ENCODE data around the gene EHF. TPM values are rescaled to one million over a fixed set of nuclear protein-coding genes. Genes with fewer than 3 reads are reported as not detected.

The EHF gene
- total RNA-seq, 1 donor from 2014 or later, result 239 TPM

GRCh38 chr11:34632105-34632791 lies 11.4 kb downstream of the EHF start:
- TF ChIP-seq, protein P1, sequence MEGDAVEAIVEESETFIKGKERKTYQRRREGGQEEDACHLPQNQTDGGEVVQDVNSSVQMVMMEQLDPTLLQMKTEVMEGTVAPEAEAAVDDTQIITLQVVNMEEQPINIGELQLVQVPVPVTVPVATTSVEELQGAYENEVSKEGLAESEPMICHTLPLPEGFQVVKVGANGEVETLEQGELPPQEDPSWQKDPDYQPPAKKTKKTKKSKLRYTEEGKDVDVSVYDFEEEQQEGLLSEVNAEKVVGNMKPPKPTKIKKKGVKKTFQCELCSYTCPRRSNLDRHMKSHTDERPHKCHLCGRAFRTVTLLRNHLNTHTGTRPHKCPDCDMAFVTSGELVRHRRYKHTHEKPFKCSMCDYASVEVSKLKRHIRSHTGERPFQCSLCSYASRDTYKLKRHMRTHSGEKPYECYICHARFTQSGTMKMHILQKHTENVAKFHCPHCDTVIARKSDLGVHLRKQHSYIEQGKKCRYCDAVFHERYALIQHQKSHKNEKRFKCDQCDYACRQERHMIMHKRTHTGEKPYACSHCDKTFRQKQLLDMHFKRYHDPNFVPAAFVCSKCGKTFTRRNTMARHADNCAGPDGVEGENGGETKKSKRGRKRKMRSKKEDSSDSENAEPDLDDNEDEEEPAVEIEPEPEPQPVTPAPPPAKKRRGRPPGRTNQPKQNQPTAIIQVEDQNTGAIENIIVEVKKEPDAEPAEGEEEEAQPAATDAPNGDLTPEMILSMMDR (IDR thresholded peaks at IDR 0.05; ENCODE audit: insufficient read depth, low read length, severe bottlenecking), result no peak
- DNase-seq (ENCODE audit: low read depth) (no peak), FAIRE-seq (no peak)
- peaks cover 8% of the 10 kb centered on the region for H3K36me3 ChIP-seq (ENCODE audit: control insufficient read depth, insufficient read depth, low read length)
- no peaks in the 10 kb centered on the region for H3K27me3 ChIP-seq (ENCODE audit: control insufficient read depth, insufficient read depth, low read length)
- H3K4me3 ChIP-seq (ENCODE audit: low read depth, low read length), result no peak overlapping the region

DNA sequence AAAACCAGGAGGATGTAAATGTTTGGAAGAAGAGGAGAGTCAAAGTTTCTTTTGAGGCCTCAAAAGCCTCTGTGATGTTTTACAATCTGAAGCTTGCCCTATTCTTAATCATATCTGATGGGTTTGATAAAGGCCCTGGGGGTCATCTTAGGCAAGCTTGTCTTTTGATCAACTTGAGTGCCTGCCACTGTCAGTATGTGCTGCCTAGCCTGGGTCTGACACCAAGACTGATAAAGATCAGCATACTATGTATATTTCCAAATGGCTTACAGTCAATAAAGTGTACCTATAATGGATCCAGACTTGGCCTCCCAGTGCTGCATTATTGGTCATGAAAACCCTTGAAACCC lies 12.7 kb downstream of the EHF start:
- no peak for FAIRE-seq
- Histone ChIP-seq H3K4me3 (ENCODE audit: low read depth, low read length) (no peak overlapping the region), H3K27me3 (ENCODE audit: control insufficient read depth, insufficient read depth, low read length) (no peaks in the 10 kb centered on the region), H3K36me3 (ENCODE audit: control insufficient read depth, insufficient read depth, low read length) (peaks cover 7% of the 10 kb centered on the region)
- no peak for DNase-seq (ENCODE audit: low read depth)
- TF ChIP-seq, protein P1 (IDR thresholded peaks at IDR 0.05; ENCODE audit: insufficient read depth, low read length, severe bottlenecking), result no peak

- Histone ChIP-seq H3K27me3 (ENCODE audit: control insufficient read depth, insufficient read depth, low read length) (no peaks in the 10 kb centered on the region), H3K36me3 (ENCODE audit: control insufficient read depth, insufficient read depth, low read length) (peaks cover 5% of the 10 kb centered on the region), H3K4me3 (ENCODE audit: low read depth, low read length) (no peak overlapping the region)
- TF ChIP-seq, protein P1 (IDR thresholded peaks at IDR 0.05; ENCODE audit: insufficient read depth, low read length, severe bottlenecking), result no peak
- DNase-seq (ENCODE audit: low read depth) (peak; percentile 84), FAIRE-seq (no peak)
Observed at GRCh38 chr11:34633990-34634693, 13.2 kb downstream of the EHF start.

GRCh38 chr11:34634694-34635062 lies 13.8 kb downstream of the EHF start:
- H3K4me3 ChIP-seq (ENCODE audit: low read depth, low read length), result no peak overlapping the region
- FAIRE-seq (no peak), DNase-seq (ENCODE audit: low read depth) (no peak)
- no peaks in the 10 kb centered on the region for H3K27me3 ChIP-seq (ENCODE audit: control insufficient read depth, insufficient read depth, low read length)
- TF ChIP-seq, protein P1 (IDR thresholded peaks at IDR 0.05; ENCODE audit: insufficient read depth, low read length, severe bottlenecking), result no peak
- H3K36me3 ChIP-seq (ENCODE audit: control insufficient read depth, insufficient read depth, low read length), result peaks cover 9% of the 10 kb centered on the region

- Histone ChIP-seq H3K27me3 (ENCODE audit: control insufficient read depth, insufficient read depth, low read length) (no peaks in the 10 kb centered on the region), H3K4me3 (ENCODE audit: low read depth, low read length) (no peak overlapping the region), H3K36me3 (ENCODE audit: control insufficient read depth, insufficient read depth, low read length) (peaks cover 10% of the 10 kb centered on the region)
- FAIRE-seq (no peak), DNase-seq (ENCODE audit: low read depth) (peak; percentile 63)
- TF ChIP-seq, protein P1 (IDR thresholded peaks at IDR 0.05; ENCODE audit: insufficient read depth, low read length, severe bottlenecking), result no peak
Observed at GRCh38 chr11:34636127-34636526, 15.2 kb downstream of the EHF start.
